ENCODE measurements around the gene SH2D4B. TPM values are rescaled to one million over a fixed set of nuclear protein-coding genes. Genes with fewer than 3 reads are reported as not detected.

SH2D4B gene
- total and polyA plus RNA-seq, 2 of the 13 experiments (the other 11 are each of a cell fraction or from before 2014, with no cell fraction given), result not detected

DNA sequence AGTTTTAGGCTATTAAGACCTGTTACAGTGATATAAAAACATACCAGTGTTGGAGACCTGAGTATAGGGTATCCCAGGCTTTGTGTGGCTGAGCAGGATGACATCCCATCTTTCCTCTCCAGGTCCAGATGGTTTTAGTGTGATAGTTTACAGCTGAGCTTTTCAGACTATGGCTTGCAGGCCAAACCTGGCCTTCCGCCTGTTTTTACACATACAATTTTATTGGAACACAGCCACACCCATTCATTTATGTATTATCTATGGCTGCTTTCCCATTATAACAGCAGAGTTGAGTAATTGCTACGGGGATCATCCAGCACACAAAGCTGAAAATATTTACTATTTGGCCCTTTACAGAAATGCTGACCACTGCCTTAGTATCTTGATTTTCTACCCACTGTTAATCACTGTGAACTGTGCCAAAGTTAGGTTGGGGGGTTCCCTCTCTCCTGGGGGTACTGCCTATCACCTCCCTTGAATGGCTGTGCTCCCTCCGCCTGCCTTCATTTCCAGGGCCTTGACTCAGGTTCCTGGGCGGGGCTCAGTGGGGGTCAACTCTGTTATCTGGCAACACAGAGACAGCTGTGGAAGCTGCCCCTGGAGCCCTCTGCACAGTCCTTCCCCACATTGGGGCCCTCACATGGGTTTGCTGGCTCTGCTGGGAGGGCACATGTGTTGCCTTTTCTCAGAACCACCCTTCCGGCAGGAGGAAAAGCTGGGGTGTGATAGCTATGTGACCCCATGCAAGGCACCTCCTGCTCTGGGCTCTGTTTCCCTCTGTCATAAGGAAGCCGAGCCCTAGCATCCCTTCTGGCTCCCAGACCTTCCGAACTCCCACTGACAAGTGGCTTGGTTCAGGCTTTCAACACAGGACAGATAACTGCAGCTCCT, 40.3 kb upstream of the SH2D4B start (continued):
- TF ChIP-seq, protein P1, sequence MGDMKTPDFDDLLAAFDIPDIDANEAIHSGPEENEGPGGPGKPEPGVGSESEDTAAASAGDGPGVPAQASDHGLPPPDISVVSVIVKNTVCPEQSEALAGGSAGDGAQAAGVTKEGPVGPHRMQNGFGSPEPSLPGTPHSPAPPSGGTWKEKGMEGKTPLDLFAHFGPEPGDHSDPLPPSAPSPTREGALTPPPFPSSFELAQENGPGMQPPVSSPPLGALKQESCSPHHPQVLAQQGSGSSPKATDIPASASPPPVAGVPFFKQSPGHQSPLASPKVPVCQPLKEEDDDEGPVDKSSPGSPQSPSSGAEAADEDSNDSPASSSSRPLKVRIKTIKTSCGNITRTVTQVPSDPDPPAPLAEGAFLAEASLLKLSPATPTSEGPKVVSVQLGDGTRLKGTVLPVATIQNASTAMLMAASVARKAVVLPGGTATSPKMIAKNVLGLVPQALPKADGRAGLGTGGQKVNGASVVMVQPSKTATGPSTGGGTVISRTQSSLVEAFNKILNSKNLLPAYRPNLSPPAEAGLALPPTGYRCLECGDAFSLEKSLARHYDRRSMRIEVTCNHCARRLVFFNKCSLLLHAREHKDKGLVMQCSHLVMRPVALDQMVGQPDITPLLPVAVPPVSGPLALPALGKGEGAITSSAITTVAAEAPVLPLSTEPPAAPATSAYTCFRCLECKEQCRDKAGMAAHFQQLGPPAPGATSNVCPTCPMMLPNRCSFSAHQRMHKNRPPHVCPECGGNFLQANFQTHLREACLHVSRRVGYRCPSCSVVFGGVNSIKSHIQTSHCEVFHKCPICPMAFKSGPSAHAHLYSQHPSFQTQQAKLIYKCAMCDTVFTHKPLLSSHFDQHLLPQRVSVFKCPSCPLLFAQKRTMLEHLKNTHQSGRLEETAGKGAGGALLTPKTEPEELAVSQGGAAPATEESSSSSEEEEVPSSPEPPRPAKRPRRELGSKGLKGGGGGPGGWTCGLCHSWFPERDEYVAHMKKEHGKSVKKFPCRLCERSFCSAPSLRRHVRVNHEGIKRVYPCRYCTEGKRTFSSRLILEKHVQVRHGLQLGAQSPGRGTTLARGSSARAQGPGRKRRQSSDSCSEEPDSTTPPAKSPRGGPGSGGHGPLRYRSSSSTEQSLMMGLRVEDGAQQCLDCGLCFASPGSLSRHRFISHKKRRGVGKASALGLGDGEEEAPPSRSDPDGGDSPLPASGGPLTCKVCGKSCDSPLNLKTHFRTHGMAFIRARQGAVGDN (CRISPR knock-in tag; IDR thresholded peaks at IDR 0.05), result peak; percentile 86
- TF ChIP-seq ZBTB38 (CRISPR knock-in tag; IDR thresholded peaks at IDR 0.05) (0 out of 2 replicates have a peak, but pooled peaks have one; percentile 50), ZBTB21 (CRISPR knock-in tag; IDR thresholded peaks at IDR 0.05) (no peak), POLR2A (IDR thresholded peaks at IDR 0.05; ENCODE audit: insufficient read depth in 1 of 2, low read depth in 2 of 2, low read length in 2 of 2) (0 out of 4 replicates have a peak, but pooled peaks of 1 of the 2 experiments have one; percentile 27), ZBTB1 (CRISPR knock-in tag; IDR thresholded peaks at IDR 0.05; ENCODE audit: borderline replicate concordance) (no peak), KAT2B (IDR thresholded peaks at IDR 0.05; ENCODE audit: borderline replicate concordance, low read depth, low read length) (no peak), ZNF552 (CRISPR knock-in tag; IDR thresholded peaks at IDR 0.05; ENCODE audit: borderline replicate concordance) (0 out of 2 replicates have a peak, but pooled peaks have one; percentile 29)
- TF ChIP-seq, protein P2, sequence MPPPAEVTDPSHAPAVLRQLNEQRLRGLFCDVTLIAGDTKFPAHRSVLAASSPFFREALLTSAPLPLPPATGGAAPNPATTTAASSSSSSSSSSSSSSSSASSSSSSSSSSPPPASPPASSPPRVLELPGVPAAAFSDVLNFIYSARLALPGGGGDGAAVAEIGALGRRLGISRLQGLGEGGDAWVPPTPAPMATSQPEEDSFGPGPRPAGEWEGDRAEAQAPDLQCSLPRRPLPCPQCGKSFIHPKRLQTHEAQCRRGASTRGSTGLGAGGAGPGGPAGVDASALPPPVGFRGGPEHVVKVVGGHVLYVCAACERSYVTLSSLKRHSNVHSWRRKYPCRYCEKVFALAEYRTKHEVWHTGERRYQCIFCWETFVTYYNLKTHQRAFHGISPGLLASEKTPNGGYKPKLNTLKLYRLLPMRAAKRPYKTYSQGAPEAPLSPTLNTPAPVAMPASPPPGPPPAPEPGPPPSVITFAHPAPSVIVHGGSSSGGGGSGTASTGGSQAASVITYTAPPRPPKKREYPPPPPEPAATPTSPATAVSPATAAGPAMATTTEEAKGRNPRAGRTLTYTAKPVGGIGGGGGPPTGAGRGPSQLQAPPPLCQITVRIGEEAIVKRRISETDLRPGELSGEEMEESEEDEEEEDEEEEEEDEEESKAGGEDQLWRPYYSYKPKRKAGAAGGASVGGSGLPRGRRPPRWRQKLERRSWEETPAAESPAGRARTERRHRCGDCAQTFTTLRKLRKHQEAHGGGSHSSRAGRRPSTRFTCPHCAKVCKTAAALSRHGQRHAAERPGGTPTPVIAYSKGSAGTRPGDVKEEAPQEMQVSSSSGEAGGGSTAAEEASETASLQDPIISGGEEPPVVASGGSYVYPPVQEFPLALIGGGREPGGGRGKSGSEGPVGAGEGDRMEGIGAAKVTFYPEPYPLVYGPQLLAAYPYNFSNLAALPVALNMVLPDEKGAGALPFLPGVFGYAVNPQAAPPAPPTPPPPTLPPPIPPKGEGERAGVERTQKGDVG (CRISPR knock-in tag; IDR thresholded peaks at IDR 0.05; ENCODE audit: borderline replicate concordance), result no peak
- TF ChIP-seq, protein P3, sequence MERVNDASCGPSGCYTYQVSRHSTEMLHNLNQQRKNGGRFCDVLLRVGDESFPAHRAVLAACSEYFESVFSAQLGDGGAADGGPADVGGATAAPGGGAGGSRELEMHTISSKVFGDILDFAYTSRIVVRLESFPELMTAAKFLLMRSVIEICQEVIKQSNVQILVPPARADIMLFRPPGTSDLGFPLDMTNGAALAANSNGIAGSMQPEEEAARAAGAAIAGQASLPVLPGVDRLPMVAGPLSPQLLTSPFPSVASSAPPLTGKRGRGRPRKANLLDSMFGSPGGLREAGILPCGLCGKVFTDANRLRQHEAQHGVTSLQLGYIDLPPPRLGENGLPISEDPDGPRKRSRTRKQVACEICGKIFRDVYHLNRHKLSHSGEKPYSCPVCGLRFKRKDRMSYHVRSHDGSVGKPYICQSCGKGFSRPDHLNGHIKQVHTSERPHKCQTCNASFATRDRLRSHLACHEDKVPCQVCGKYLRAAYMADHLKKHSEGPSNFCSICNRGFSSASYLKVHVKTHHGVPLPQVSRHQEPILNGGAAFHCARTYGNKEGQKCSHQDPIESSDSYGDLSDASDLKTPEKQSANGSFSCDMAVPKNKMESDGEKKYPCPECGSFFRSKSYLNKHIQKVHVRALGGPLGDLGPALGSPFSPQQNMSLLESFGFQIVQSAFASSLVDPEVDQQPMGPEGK (CRISPR knock-in tag; IDR thresholded peaks at IDR 0.05), result peak; percentile 75
- TF ChIP-seq, protein P4, sequence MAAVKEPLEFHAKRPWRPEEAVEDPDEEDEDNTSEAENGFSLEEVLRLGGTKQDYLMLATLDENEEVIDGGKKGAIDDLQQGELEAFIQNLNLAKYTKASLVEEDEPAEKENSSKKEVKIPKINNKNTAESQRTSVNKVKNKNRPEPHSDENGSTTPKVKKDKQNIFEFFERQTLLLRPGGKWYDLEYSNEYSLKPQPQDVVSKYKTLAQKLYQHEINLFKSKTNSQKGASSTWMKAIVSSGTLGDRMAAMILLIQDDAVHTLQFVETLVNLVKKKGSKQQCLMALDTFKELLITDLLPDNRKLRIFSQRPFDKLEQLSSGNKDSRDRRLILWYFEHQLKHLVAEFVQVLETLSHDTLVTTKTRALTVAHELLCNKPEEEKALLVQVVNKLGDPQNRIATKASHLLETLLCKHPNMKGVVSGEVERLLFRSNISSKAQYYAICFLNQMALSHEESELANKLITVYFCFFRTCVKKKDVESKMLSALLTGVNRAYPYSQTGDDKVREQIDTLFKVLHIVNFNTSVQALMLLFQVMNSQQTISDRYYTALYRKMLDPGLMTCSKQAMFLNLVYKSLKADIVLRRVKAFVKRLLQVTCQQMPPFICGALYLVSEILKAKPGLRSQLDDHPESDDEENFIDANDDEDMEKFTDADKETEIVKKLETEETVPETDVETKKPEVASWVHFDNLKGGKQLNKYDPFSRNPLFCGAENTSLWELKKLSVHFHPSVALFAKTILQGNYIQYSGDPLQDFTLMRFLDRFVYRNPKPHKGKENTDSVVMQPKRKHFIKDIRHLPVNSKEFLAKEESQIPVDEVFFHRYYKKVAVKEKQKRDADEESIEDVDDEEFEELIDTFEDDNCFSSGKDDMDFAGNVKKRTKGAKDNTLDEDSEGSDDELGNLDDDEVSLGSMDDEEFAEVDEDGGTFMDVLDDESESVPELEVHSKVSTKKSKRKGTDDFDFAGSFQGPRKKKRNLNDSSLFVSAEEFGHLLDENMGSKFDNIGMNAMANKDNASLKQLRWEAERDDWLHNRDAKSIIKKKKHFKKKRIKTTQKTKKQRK (IDR thresholded peaks at IDR 0.05; ENCODE audit: low read length), result no peak
- TF ChIP-seq, protein P5, sequence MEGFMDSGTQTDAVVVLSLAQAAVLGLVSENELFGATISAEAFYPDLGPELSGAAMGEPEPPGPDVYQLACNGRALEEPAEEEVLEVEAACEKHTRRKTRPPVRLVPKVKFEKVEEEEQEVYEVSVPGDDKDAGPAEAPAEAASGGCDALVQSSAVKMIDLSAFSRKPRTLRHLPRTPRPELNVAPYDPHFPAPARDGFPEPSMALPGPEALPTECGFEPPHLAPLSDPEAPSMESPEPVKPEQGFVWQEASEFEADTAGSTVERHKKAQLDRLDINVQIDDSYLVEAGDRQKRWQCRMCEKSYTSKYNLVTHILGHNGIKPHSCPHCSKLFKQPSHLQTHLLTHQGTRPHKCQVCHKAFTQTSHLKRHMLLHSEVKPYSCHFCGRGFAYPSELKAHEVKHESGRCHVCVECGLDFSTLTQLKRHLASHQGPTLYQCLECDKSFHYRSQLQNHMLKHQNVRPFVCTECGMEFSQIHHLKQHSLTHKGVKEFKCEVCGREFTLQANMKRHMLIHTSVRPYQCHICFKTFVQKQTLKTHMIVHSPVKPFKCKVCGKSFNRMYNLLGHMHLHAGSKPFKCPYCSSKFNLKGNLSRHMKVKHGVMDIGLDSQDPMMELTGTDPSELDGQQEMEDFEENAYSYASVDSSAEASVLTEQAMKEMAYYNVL (CRISPR knock-in tag; IDR thresholded peaks at IDR 0.05; ENCODE audit: borderline replicate concordance), result 0 out of 2 replicates have a peak, but pooled peaks have one; percentile 35

Measured in HepG2 (cell line).